GM21390 (cell line): ENCODE measurements around the gene GNG7.
"Not testable (repeated sequence)": the region's sequence is repeated elsewhere in the genome, so short reads cannot be mapped to it uniquely, and the experiment has no call there.

Experiments used
- ATAC-seq: cut with Tn5 transposase; IDR thresholded peaks from one replicate; pipeline ENCODE4 v1.9.1; 2021; ENCODE audit not compliant: unreplicated experiment

GNG7 gene

GRCh38 chr19:2625434-2625833 lies 77.1 kb downstream of the GNG7 start:
- no peak for ATAC-seq

GRCh38 chr19:2624537-2625091 lies 77.9 kb downstream of the GNG7 start:
- ATAC-seq, result no peak

GRCh38 chr19:2623798-2624197 lies 78.7 kb downstream of the GNG7 start:
- ATAC-seq, result no peak

- ATAC-seq, result not testable (repeated sequence)
Measured at GRCh38 chr19:2622371-2622961, 80.0 kb downstream of the GNG7 start.

- ATAC-seq, result no peak
Measured at GRCh38 chr19:2619076-2619475, 83.4 kb downstream of the GNG7 start.

- ATAC-seq, result no peak
Measured at GRCh38 chr19:2618611-2619010, 83.9 kb downstream of the GNG7 start.

GRCh38 chr19:2617393-2618165 lies 84.9 kb downstream of the GNG7 start:
- ATAC-seq, result no peak

GRCh38 chr19:2616741-2617392 lies 85.6 kb downstream of the GNG7 start:
- no peak for ATAC-seq

- ATAC-seq, result no peak
Measured at GRCh38 chr19:2615782-2616181, 86.7 kb downstream of the GNG7 start.

GRCh38 chr19:2613507-2614295 lies 88.8 kb downstream of the GNG7 start:
- ATAC-seq, result no peak

GRCh38 chr19:2612619-2613249 lies 89.8 kb downstream of the GNG7 start:
- no peak for ATAC-seq

- no peak for ATAC-seq
Measured at GRCh38 chr19:2611483-2612464, 90.7 kb downstream of the GNG7 start.

- ATAC-seq, result no peak
Measured at GRCh38 chr19:2610637-2611482, 91.6 kb downstream of the GNG7 start.

GRCh38 chr19:2609389-2610116 lies 92.9 kb downstream of the GNG7 start:
- ATAC-seq, result no peak

- not testable (repeated sequence) for ATAC-seq
Measured at GRCh38 chr19:2609034-2609388, 93.5 kb downstream of the GNG7 start.

GRCh38 chr19:2608602-2608922 lies 93.9 kb downstream of the GNG7 start:
- no peak for ATAC-seq

- peak; percentile 32 for ATAC-seq
Measured at GRCh38 chr19:2607712-2608601, 94.5 kb downstream of the GNG7 start.
